ENCODE measurements around the gene CHRNA5. TPM values are rescaled to one million over a fixed set of nuclear protein-coding genes. Genes with fewer than 3 reads are reported as not detected.

CHRNA5 gene
- polyA plus RNA-seq, 1 donor from 2014 or later: 6.8 TPM

- H3F3A ChIP-seq (ENCODE audit: insufficient read depth, low read length, poor library complexity, severe bottlenecking): no peaks in the 10 kb centered on the region
- no peak overlapping the region for H2AFZ ChIP-seq (ENCODE audit: low read depth, low read length)
- TF ChIP-seq CTCF (IDR thresholded peaks at IDR 0.05; ENCODE audit: poor library complexity, severe bottlenecking): no peak
- no peak for TF ChIP-seq EP300 (conservative IDR thresholded peaks at IDR 0.05; ENCODE audit: poor library complexity, severe bottlenecking)
- TF ChIP-seq, protein P1, sequence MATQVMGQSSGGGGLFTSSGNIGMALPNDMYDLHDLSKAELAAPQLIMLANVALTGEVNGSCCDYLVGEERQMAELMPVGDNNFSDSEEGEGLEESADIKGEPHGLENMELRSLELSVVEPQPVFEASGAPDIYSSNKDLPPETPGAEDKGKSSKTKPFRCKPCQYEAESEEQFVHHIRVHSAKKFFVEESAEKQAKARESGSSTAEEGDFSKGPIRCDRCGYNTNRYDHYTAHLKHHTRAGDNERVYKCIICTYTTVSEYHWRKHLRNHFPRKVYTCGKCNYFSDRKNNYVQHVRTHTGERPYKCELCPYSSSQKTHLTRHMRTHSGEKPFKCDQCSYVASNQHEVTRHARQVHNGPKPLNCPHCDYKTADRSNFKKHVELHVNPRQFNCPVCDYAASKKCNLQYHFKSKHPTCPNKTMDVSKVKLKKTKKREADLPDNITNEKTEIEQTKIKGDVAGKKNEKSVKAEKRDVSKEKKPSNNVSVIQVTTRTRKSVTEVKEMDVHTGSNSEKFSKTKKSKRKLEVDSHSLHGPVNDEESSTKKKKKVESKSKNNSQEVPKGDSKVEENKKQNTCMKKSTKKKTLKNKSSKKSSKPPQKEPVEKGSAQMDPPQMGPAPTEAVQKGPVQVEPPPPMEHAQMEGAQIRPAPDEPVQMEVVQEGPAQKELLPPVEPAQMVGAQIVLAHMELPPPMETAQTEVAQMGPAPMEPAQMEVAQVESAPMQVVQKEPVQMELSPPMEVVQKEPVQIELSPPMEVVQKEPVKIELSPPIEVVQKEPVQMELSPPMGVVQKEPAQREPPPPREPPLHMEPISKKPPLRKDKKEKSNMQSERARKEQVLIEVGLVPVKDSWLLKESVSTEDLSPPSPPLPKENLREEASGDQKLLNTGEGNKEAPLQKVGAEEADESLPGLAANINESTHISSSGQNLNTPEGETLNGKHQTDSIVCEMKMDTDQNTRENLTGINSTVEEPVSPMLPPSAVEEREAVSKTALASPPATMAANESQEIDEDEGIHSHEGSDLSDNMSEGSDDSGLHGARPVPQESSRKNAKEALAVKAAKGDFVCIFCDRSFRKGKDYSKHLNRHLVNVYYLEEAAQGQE (IDR thresholded peaks at IDR 0.05; ENCODE audit: borderline replicate concordance): no peak
- TF ChIP-seq MXI1 (conservative IDR thresholded peaks at IDR 0.05; ENCODE audit: poor library complexity, severe bottlenecking): no peak
- TF ChIP-seq RAD21 (conservative IDR thresholded peaks at IDR 0.05): no peak
- no peak for TF ChIP-seq EZH2 (IDR thresholded peaks at IDR 0.05; ENCODE audit: borderline replicate concordance, insufficient read depth, low read length, poor library complexity, severe bottlenecking)
- TF ChIP-seq SMC3 (conservative IDR thresholded peaks at IDR 0.05; ENCODE audit: poor library complexity): no peak
- no peak for TF ChIP-seq POLR2AphosphoS5 (IDR thresholded peaks at IDR 0.05)
- TF ChIP-seq TAF1 (IDR thresholded peaks at IDR 0.05; ENCODE audit: low read depth): no peak
Measured at GRCh38 chr15:78629031-78629715, 63.9 kb downstream of the CHRNA5 start.

GRCh38 chr15:78629716-78630065, 64.4 kb downstream of the CHRNA5 start:
- Histone ChIP-seq H2AFZ (ENCODE audit: low read depth, low read length) (no peak overlapping the region), H3K4me2 (ENCODE audit: low read length) (no peak overlapping the region)
- TF ChIP-seq POLR2AphosphoS5 (IDR thresholded peaks at IDR 0.05) (no peak), TAF1 (IDR thresholded peaks at IDR 0.05; ENCODE audit: low read depth) (no peak), SMC3 (conservative IDR thresholded peaks at IDR 0.05; ENCODE audit: poor library complexity) (no peak), CTCF (IDR thresholded peaks at IDR 0.05; ENCODE audit: poor library complexity, severe bottlenecking) (no peak), MXI1 (conservative IDR thresholded peaks at IDR 0.05; ENCODE audit: poor library complexity, severe bottlenecking) (no peak)

More at GRCh38 chr15:78629031-78629715, 63.9 kb downstream of the CHRNA5 start:
- H3K9ac ChIP-seq (ENCODE audit: low read length): no peak overlapping the region
- no peaks in the 10 kb centered on the region for H3K27me3 ChIP-seq (ENCODE audit: insufficient read depth, low read depth, low read length)
- no peak overlapping the region for H3K4me3 ChIP-seq (ENCODE audit: low read length)
- no peaks in the 10 kb centered on the region for H3K9me3 ChIP-seq (ENCODE audit: low read length)
- no peak overlapping the region for H3K4me2 ChIP-seq (ENCODE audit: low read length)
- no peaks in the 10 kb centered on the region for H3K36me3 ChIP-seq (ENCODE audit: insufficient read depth, low read length)
- no peaks in the 10 kb centered on the region for H3K9me2 ChIP-seq (ENCODE audit: insufficient read depth, low read length)
- no peaks in the 10 kb centered on the region for H3K79me2 ChIP-seq (replicated peaks; ENCODE audit: insufficient read depth, low read length)
- no peaks in the 10 kb centered on the region for H4K20me1 ChIP-seq (ENCODE audit: insufficient read depth)
- H3K27ac ChIP-seq (ENCODE audit: low read length): no peak overlapping the region

More at GRCh38 chr15:78629716-78630065, 64.4 kb downstream of the CHRNA5 start:
- H3K4me3 ChIP-seq (ENCODE audit: low read length): no peak overlapping the region
- no peaks in the 10 kb centered on the region for H3F3A ChIP-seq (ENCODE audit: insufficient read depth, low read length, poor library complexity, severe bottlenecking)
- no peaks in the 10 kb centered on the region for H3K9me2 ChIP-seq (ENCODE audit: insufficient read depth, low read length)
- H3K36me3 ChIP-seq (ENCODE audit: insufficient read depth, low read length): no peaks in the 10 kb centered on the region
- no peaks in the 10 kb centered on the region for H4K20me1 ChIP-seq (ENCODE audit: insufficient read depth)
- no peak overlapping the region for H3K9ac ChIP-seq (ENCODE audit: low read length)
- H3K9me3 ChIP-seq (ENCODE audit: low read length): no peaks in the 10 kb centered on the region
- no peaks in the 10 kb centered on the region for H3K79me2 ChIP-seq (replicated peaks; ENCODE audit: insufficient read depth, low read length)
- no peaks in the 10 kb centered on the region for H3K27me3 ChIP-seq (ENCODE audit: insufficient read depth, low read depth, low read length)
- H3K27ac ChIP-seq (ENCODE audit: low read length): no peak overlapping the region
